H1 (cell line): ENCODE results near the gene NGFR. TPM values are rescaled to one million over a fixed set of nuclear protein-coding genes. Genes with fewer than 3 reads are reported as not detected.
A peak's percentile ranks its signal among the peaks of the same experiment; 100 is the strongest.

Source experiments
- CTCF ChIA-PET: fragments of 300-600 bp; sonication (Branson Sonifier 250); formaldehyde crosslinking; loops from one replicate; lab custom pipeline; 2021; ENCODE audit not compliant: partially characterized antibody; lab: Charles Lee
- POLR2A ChIA-PET: fragments of 300-600 bp; sonication (Branson Sonifier 250); formaldehyde crosslinking; loops from one replicate; lab custom pipeline; 2021; ENCODE audit warnings: inconsistent platforms; ENCODE audit not compliant: partially characterized antibody; lab: Charles Lee
- DNase-seq, 2 experiments: peaks; one replicate each; pipeline versions ENCODE4 v3.0.0 to v3.0.0-alpha.2; 2010 to 2022; ENCODE audit warnings: low spot score in 2 of 2, low read depth in 1 of 2, mixed read lengths in 1 of 2
- FAIRE-seq: peaks from 2 replicates; lab custom pipeline; 2011; peaks lifted over from hg19 to GRCh38; lab: Jason Lieb, UNC
- H2AFZ ChIP-seq: 2 replicates; pipeline ENCODE4 v1.8.1; 2012; ENCODE audit warnings: low read length, inconsistent platforms
- H2AK5ac ChIP-seq: 2 replicates; pipeline ENCODE4 v1.6.1; 2013; ENCODE audit warnings: low read depth, low read length
- H2BK120ac ChIP-seq: replicated peaks from 2 replicates; pipeline ENCODE3; 2013; ENCODE audit warnings: low read depth, low read length, inconsistent platforms
- H2BK12ac ChIP-seq: 2 replicates; pipeline ENCODE4 v1.6.1; 2013; ENCODE audit warnings: low read depth, low read length
- H2BK15ac ChIP-seq: 2 replicates; pipeline ENCODE4 v1.6.1; 2013; ENCODE audit warnings: low read length
- H2BK20ac ChIP-seq: 2 replicates; pipeline ENCODE4 v1.6.1; 2013; ENCODE audit warnings: low read length
- H2BK5ac ChIP-seq: 2 replicates; pipeline ENCODE4 v1.6.1; 2013; ENCODE audit warnings: low read depth, low read length
- H3K14ac ChIP-seq: 2 replicates; pipeline ENCODE4 v1.6.1; 2013; ENCODE audit warnings: inconsistent platforms; ENCODE audit not compliant: insufficient read length
- H3K18ac ChIP-seq: 2 replicates; pipeline ENCODE4 v1.6.1; 2013; ENCODE audit warnings: low read length; ENCODE audit errors: extremely low read depth
- H3K23ac ChIP-seq: 2 replicates; pipeline ENCODE4 v1.6.1; 2013; ENCODE audit warnings: inconsistent platforms; ENCODE audit not compliant: insufficient read length
- H3K23me2 ChIP-seq: 2 replicates; pipeline ENCODE4 v1.6.1; 2013; ENCODE audit warnings: low read depth, low read length
- H3K27ac ChIP-seq: 2 replicates; pipeline ENCODE4 v1.6.1; 2011; ENCODE audit warnings: low read depth, low read length, inconsistent platforms
- H3K27me3 ChIP-seq, 4 experiments: replicated peaks in 1 of 4; 1 replicate in 1 of 4; 2 replicates in 3 of 4; pipeline versions ENCODE4 v1.6.1 to v1.8.1; 2011 to 2013; ENCODE audit warnings: low read length in 3 of 4, mild to moderate bottlenecking in 3 of 4, inconsistent platforms in 2 of 4, mixed read lengths in 2 of 4, moderate library complexity in 1 of 4; ENCODE audit not compliant: control insufficient read depth in 3 of 4, insufficient read depth in 3 of 4; ENCODE audit errors: extremely low read depth in 1 of 4
- H3K36me3 ChIP-seq, 4 experiments: 2 replicates each; pipeline versions ENCODE4 v1.6.1 to v1.8.1; 2011 to 2013; ENCODE audit warnings: mild to moderate bottlenecking in 4 of 4, low read length in 3 of 4, moderate library complexity in 2 of 4, control low read depth in 1 of 4, inconsistent platforms in 1 of 4; ENCODE audit not compliant: insufficient read depth in 4 of 4, control insufficient read depth in 2 of 4
- H3K4ac ChIP-seq: replicated peaks from 2 replicates; pipeline ENCODE3; 2013; ENCODE audit warnings: low read length, low read depth, mixed read lengths, inconsistent platforms; ENCODE audit not compliant: insufficient read length
- H3K4me1 ChIP-seq, 4 experiments: replicated peaks in 1 of 4; 1 replicate in 1 of 4; 2 replicates in 3 of 4; pipeline versions ENCODE4 v1.6.1 to v1.8.1; 2011 to 2013; ENCODE audit warnings: low read length in 3 of 4, inconsistent platforms in 2 of 4, mixed read lengths in 1 of 4; ENCODE audit not compliant: insufficient read depth in 4 of 4, control insufficient read depth in 3 of 4
- H3K4me2 ChIP-seq, 2 experiments: 2 replicates each; pipeline versions ENCODE4 v1.6.1 to v1.8.1; 2011 to 2013; ENCODE audit warnings: low read depth in 2 of 2, low read length in 2 of 2, control low read depth in 1 of 2, inconsistent platforms in 1 of 2, mild to moderate bottlenecking in 1 of 2; ENCODE audit not compliant: insufficient read depth in 1 of 2
- H3K4me3 ChIP-seq, 4 experiments: fragments of 200-600, 300-600 bp in 1 of 4; sonication (generic), shearing (Covaris generic), sonication (Bioruptor Twin) in 1 of 4; 2 replicates each; pipeline versions ENCODE4 v1.5.1 to v1.8.1; 2011 to 2016; ENCODE audit warnings: low read length in 4 of 4, low read depth in 3 of 4, control low read depth in 2 of 4, inconsistent platforms in 2 of 4, mild to moderate bottlenecking in 2 of 4, mixed read lengths in 1 of 4, moderate library complexity in 1 of 4; ENCODE audit not compliant: insufficient read depth in 2 of 4; ENCODE audit errors: extremely low read depth in 1 of 4
- H3K56ac ChIP-seq: replicated peaks from 2 replicates; pipeline ENCODE3; 2013; ENCODE audit warnings: low read depth, mild to moderate bottlenecking, mixed read lengths, low read length, inconsistent platforms; ENCODE audit not compliant: insufficient read length
- H3K79me1 ChIP-seq: 2 replicates; pipeline ENCODE4 v1.6.1; 2013; ENCODE audit warnings: low read depth, low read length, control low read depth
- H3K79me2 ChIP-seq, 2 experiments: 2 replicates each; pipeline versions ENCODE4 v1.6.1 to v1.8.1; 2012 to 2013; ENCODE audit warnings: low read length in 2 of 2, mild to moderate bottlenecking in 2 of 2, inconsistent platforms in 1 of 2; ENCODE audit not compliant: insufficient read depth in 2 of 2, control insufficient read depth in 1 of 2
- H3K9ac ChIP-seq, 4 experiments: replicated peaks in 1 of 4; 1 replicate in 1 of 4; 2 replicates in 3 of 4; pipeline versions ENCODE4 v1.6.1 to v1.8.1; 2011 to 2013; ENCODE audit warnings: low read depth in 3 of 4, low read length in 3 of 4, control low read depth in 2 of 4, mild to moderate bottlenecking in 2 of 4, moderate library complexity in 2 of 4, inconsistent platforms in 1 of 4; ENCODE audit errors: extremely low read depth in 1 of 4
- H3K9me3 ChIP-seq, 2 experiments: 2 replicates each; pipeline versions ENCODE4 v1.6.1 to v1.8.1; 2012 to 2013; ENCODE audit warnings: mild to moderate bottlenecking in 2 of 2, moderate library complexity in 2 of 2, control low read depth in 1 of 2, inconsistent platforms in 1 of 2, low read depth in 1 of 2, low read length in 1 of 2, mixed read lengths in 1 of 2; ENCODE audit not compliant: insufficient read depth in 2 of 2
- H4K20me1 ChIP-seq, 2 experiments: replicated peaks in 1 of 2; 2 replicates each; pipeline versions ENCODE3 to v1.8.1; 2011 to 2013; ENCODE audit warnings: inconsistent platforms in 2 of 2, low read length in 2 of 2, mild to moderate bottlenecking in 1 of 2; ENCODE audit not compliant: insufficient read depth in 2 of 2, control insufficient read depth in 1 of 2
- H4K5ac ChIP-seq: 2 replicates; pipeline ENCODE4 v1.6.1; 2013; ENCODE audit warnings: low read length, low read depth, mixed read lengths, inconsistent platforms; ENCODE audit not compliant: insufficient read length
- H4K8ac ChIP-seq: 2 replicates; pipeline ENCODE4 v1.8.0; 2013; ENCODE audit warnings: mild to moderate bottlenecking, moderate library complexity, low read length, inconsistent platforms; ENCODE audit not compliant: insufficient read depth; ENCODE audit errors: extremely low read depth
- H4K91ac ChIP-seq: replicated peaks from 2 replicates; pipeline ENCODE3; 2013; ENCODE audit warnings: low read length, mixed read lengths, inconsistent platforms; ENCODE audit not compliant: insufficient read length
- CTCF ChIP-seq, 3 experiments: IDR thresholded peaks; 1 replicate in 2 of 3; 2 replicates in 1 of 3; pipeline versions ENCODE4 v1.5.1 to v1.6.1; 2011; ENCODE audit warnings: low read length in 3 of 3, mild to moderate bottlenecking in 3 of 3, inconsistent platforms in 2 of 3, low read depth in 1 of 3, moderate library complexity in 1 of 3; ENCODE audit not compliant: insufficient read depth in 1 of 3; ENCODE audit errors: control extremely low read depth in 1 of 3
- E2F6 ChIP-seq: IDR thresholded peaks from 2 replicates; pipeline ENCODE4 v1.6.1; 2012; ENCODE audit warnings: inconsistent platforms
- EZH2 ChIP-seq: fragments of 200-600 bp; sonication (generic); IDR thresholded peaks from 2 replicates; pipeline ENCODE4 v1.7.1; 2012; ENCODE audit warnings: low read depth, mild to moderate bottlenecking, moderate library complexity, low read length, inconsistent platforms; ENCODE audit not compliant: severe bottlenecking
- MAX ChIP-seq: IDR thresholded peaks from 2 replicates; pipeline ENCODE4 v1.6.1; 2012; ENCODE audit warnings: inconsistent platforms
- POLR2AphosphoS5 ChIP-seq: IDR thresholded peaks from 2 replicates; pipeline ENCODE4 v1.6.1; 2011; ENCODE audit warnings: low read depth, low read length
- RAD21 ChIP-seq, 2 experiments: IDR thresholded peaks in 1 of 2; conservative IDR thresholded peaks in 1 of 2; 2 replicates each; pipeline ENCODE4 v1.6.1; 2011; ENCODE audit warnings: low read depth in 2 of 2, low read length in 2 of 2, improper control_type of control experiment in 1 of 2, inconsistent platforms in 1 of 2, mild to moderate bottlenecking in 1 of 2, moderate library complexity in 1 of 2
- USF2 ChIP-seq: IDR thresholded peaks from 2 replicates; pipeline ENCODE4 v1.6.1; 2011; ENCODE audit warnings: low read length, improper control_type of control experiment
- WGBS, 2 experiments: shearing (Covaris generic) in 1 of 2; methylation state at CpG; one replicate each; pipeline versions ENCODE4 v1.1.6 to v1.1.7; 2013 to 2015; ENCODE audit warnings: low lambda C conversion rate in 2 of 2, mixed read lengths in 2 of 2, inconsistent platforms in 1 of 2, low coverage in 1 of 2, missing lambda C conversion rate in 1 of 2; ENCODE audit not compliant: insufficient replicate concordance in 2 of 2, insufficient coverage in 1 of 2, insufficient read length in 1 of 2; ENCODE audit errors: extremely low coverage in 1 of 2, missing lambda C conversion rate in 1 of 2; 5-methylcytosine and 5-hydroxymethylcytosine counted together
- polyA plus RNA-seq, 7 experiments: library from polyadenylated mRNA; depleted of rRNA in 3 of 7; stranded (reverse) in 5 of 7; unstranded in 2 of 7; fragments of >200 nt in 5 of 7; fragments of 200-250 nt in 2 of 7; gene quantifications; 1 replicate in 5 of 7; 2 replicates in 1 of 7; 4 replicates in 1 of 7; pipeline versions ENCODE4 v1.2.1 to v1.2.3, GENCODE V29; 2011 to 2013; ENCODE audit warnings: missing spikeins in 2 of 7, mixed read lengths in 2 of 7
- total RNA-seq: library from RNA; stranded (reverse); fragmentation: NEBNext Ultra II Directional; extraction: Animal tissue kit (Norgen Biotek cat#: 25700); gene quantifications from 2 replicates; pipeline ENCODE4 v1.2.1, GENCODE V29; 2021

Gene NGFR
- total and polyA plus RNA-seq, 2 of the 8 experiments (the other 6 are each of a cell fraction or from before 2014, with no cell fraction given), result 8.1 to 10.3 TPM

- Histone ChIP-seq H3K79me1 (no peaks in the 10 kb centered on the region), H3K4me3 (no peak overlapping the region), H2BK120ac (no peak overlapping the region), H2BK15ac (peak overlapping the region; percentile 18; the same call in 1 of the 2 replicates), H3K4me1 (peaks cover 16 to 38% (median 22%) of the 10 kb centered on the region in 4 experiments), H3K18ac (no peak overlapping the region), H3K56ac (no peak overlapping the region), H4K8ac (no peak overlapping the region), H2BK5ac (peak overlapping the region; percentile 88; the same call in 1 of the 2 replicates), H4K91ac (no peak overlapping the region), H2AFZ (no peak overlapping the region), H3K27ac (no peak overlapping the region), H3K4me2 (no peak overlapping the region), H3K23ac (no peak overlapping the region), H2AK5ac (no peak overlapping the region), H3K9me3 (no peaks in the 10 kb centered on the region), H3K36me3 (no peaks in the 10 kb centered on the region), H4K20me1 (no peaks in the 10 kb centered on the region), H3K27me3 (no peaks in the 10 kb centered on the region), H3K4ac (no peak overlapping the region), H3K9ac (no peak overlapping the region), H2BK20ac (0 out of 2 replicates have a peak overlapping the region, but pooled peaks have one; percentile 37), H2BK12ac (no peak overlapping the region; the same call in 1 of the 2 replicates), H3K79me2 (no peaks in the 10 kb centered on the region), H4K5ac (no peak overlapping the region), H3K23me2 (no peaks in the 10 kb centered on the region), H3K14ac (no peak overlapping the region)
- 74% methylated on average over 5 of the region's 5 CpGs; no CpG with 5 or more reads in 1 of the 2 experiments for WGBS, 2 experiments
- no peak for TF ChIP-seq EZH2
- TF ChIP-seq MAX, result 0 out of 2 replicates have a peak, but pooled peaks have one; percentile 39
- TF ChIP-seq CTCF (IDR thresholded peaks at IDR 0.05; ENCODE audit: control extremely low read depth in 1 of 3, insufficient read depth in 1 of 3, low read depth in 1 of 3, low read length in 3 of 3), result peak in 1 of 3 experiments; percentile 4; a peak in 1 of 4 replicates
- no peak for TF ChIP-seq USF2
- 0 out of 2 replicates have a peak, but pooled peaks have one; percentile 23 for TF ChIP-seq E2F6
- TF ChIP-seq RAD21 (IDR thresholded peaks at IDR 0.05 in 1 of 2, conservative IDR thresholded peaks at IDR 0.05 in 1 of 2; ENCODE audit: low read depth in 2 of 2, low read length in 2 of 2), result peak; percentile 14 to 32; a peak in 1 of 4 replicates
- TF ChIP-seq POLR2AphosphoS5, result no peak
- ChIA-PET CTCF (interaction anchor here (0.7 to 15.4 kb wide), 12 partner anchors 9 to 148 kb away, joined by 3 to 210 read pairs (median 6); partner anchors contain the start of gene NGFR), POLR2A (interaction anchor here (0.7 to 1.2 kb wide), 2 partner anchors 9 to 25 kb away, joined by 3 read pairs; no protein-coding TSS in a partner anchor)
- FAIRE-seq (no peak), DNase-seq (no peak)
These were observed 21.1 kb downstream of the NGFR start for GRCh38 chr17:49516180-49516579.
